ENCODE data around the gene MCTP1. TPM values are rescaled to one million over a fixed set of nuclear protein-coding genes. Genes with fewer than 3 reads are reported as not detected.

Gene MCTP1
- total RNA-seq, 1 experiment from 2014 or later: 7.5 TPM

GRCh38 chr5:94769996-94770395, 514.9 kb downstream of the MCTP1 start:
- Histone ChIP-seq H3K4me3 (ENCODE audit: low read length) (no peak overlapping the region), H3K9me2 (replicated peaks; ENCODE audit: low read length) (no peaks in the 10 kb centered on the region), H3K27me3 (ENCODE audit: low read length) (no peaks in the 10 kb centered on the region), H3K9me3 (ENCODE audit: low read length) (no peaks in the 10 kb centered on the region), H3K79me2 (ENCODE audit: low read length) (no peaks in the 10 kb centered on the region), H3K4me1 (ENCODE audit: insufficient read depth, low read length) (no peaks in the 10 kb centered on the region), H3K27ac (ENCODE audit: low read length) (no peak overlapping the region), H3K4me2 (ENCODE audit: low read length) (no peak overlapping the region), H2AFZ (ENCODE audit: low read length) (no peak overlapping the region), H4K20me1 (ENCODE audit: low read length) (no peaks in the 10 kb centered on the region), H3K9ac (ENCODE audit: low read length) (no peak overlapping the region), H3F3A (ENCODE audit: low read length, unreplicated experiment) (no peaks in the 10 kb centered on the region), H3K36me3 (ENCODE audit: low read depth, low read length) (no peaks in the 10 kb centered on the region)
- ChIA-PET CTCF (no interaction called here), POLR2A (ENCODE audit: unreplicated experiment) (no interaction called here)
- intact Hi-C loops (cut with micrococcal nuclease): no loop called here
- BruUV-seq (replicated peaks): no TSS peak
- no peak for ATAC-seq
- TF ChIP-seq EZH2phosphoT487 (IDR thresholded peaks at IDR 0.05; ENCODE audit: borderline replicate concordance, low read length) (no peak), EZH2 (IDR thresholded peaks at IDR 0.05; ENCODE audit: low read length, unreplicated experiment) (no peak)
- TF ChIP-seq, protein P1, sequence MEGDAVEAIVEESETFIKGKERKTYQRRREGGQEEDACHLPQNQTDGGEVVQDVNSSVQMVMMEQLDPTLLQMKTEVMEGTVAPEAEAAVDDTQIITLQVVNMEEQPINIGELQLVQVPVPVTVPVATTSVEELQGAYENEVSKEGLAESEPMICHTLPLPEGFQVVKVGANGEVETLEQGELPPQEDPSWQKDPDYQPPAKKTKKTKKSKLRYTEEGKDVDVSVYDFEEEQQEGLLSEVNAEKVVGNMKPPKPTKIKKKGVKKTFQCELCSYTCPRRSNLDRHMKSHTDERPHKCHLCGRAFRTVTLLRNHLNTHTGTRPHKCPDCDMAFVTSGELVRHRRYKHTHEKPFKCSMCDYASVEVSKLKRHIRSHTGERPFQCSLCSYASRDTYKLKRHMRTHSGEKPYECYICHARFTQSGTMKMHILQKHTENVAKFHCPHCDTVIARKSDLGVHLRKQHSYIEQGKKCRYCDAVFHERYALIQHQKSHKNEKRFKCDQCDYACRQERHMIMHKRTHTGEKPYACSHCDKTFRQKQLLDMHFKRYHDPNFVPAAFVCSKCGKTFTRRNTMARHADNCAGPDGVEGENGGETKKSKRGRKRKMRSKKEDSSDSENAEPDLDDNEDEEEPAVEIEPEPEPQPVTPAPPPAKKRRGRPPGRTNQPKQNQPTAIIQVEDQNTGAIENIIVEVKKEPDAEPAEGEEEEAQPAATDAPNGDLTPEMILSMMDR (conservative IDR thresholded peaks at IDR 0.05; ENCODE audit: low read depth, low read length): no peak
- no peak for DNase-seq

GRCh38 chr5:94761786-94762185, 523.1 kb downstream of the MCTP1 start:
- Histone ChIP-seq H3K36me3 (ENCODE audit: low read depth, low read length) (no peaks in the 10 kb centered on the region), H3K4me2 (ENCODE audit: low read length) (no peak overlapping the region), H4K20me1 (ENCODE audit: low read length) (no peaks in the 10 kb centered on the region), H3K27me3 (ENCODE audit: low read length) (no peaks in the 10 kb centered on the region), H3K27ac (ENCODE audit: low read length) (no peak overlapping the region), H3K4me3 (ENCODE audit: low read length) (no peak overlapping the region), H3F3A (ENCODE audit: low read length, unreplicated experiment) (no peaks in the 10 kb centered on the region), H3K9me2 (replicated peaks; ENCODE audit: low read length) (no peaks in the 10 kb centered on the region), H3K79me2 (ENCODE audit: low read length) (no peaks in the 10 kb centered on the region), H3K9ac (ENCODE audit: low read length) (no peak overlapping the region), H2AFZ (ENCODE audit: low read length) (no peak overlapping the region), H3K4me1 (ENCODE audit: insufficient read depth, low read length) (no peaks in the 10 kb centered on the region), H3K9me3 (ENCODE audit: low read length) (no peaks in the 10 kb centered on the region)
- TF ChIP-seq EZH2 (IDR thresholded peaks at IDR 0.05; ENCODE audit: low read length, unreplicated experiment) (no peak), EZH2phosphoT487 (IDR thresholded peaks at IDR 0.05; ENCODE audit: borderline replicate concordance, low read length) (no peak)
- TF ChIP-seq, protein P1 (conservative IDR thresholded peaks at IDR 0.05; ENCODE audit: low read depth, low read length): no peak
- no peak for ATAC-seq
- POLR2A ChIA-PET (ENCODE audit: unreplicated experiment): no interaction called here
- BruUV-seq (replicated peaks): no TSS peak
- CTCF ChIA-PET: no interaction called here
- no peak for DNase-seq
- intact Hi-C loops (cut with micrococcal nuclease): no loop called here

DNA sequence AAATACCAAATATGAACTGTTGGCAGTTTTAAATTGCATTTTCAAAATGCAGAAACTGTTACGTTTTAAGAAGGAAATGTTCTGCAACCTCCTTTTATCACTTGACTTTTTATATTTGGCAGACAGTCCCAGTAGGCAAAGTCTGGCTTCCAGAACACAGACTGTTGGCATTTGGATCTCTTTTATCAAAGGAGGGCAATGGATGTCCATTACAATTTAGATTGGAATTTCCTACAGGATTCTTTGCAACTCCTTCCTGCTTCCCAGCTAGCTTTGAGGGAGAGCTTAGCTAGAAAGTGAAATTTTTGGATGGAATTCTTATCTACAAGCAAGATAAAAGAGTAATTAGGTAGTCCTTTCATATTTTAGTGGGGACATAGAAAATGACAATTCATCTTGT, 523.8 kb downstream of the MCTP1 start:
- H3K27ac ChIP-seq (ENCODE audit: low read length): no peak overlapping the region
- intact Hi-C loops (cut with micrococcal nuclease): no loop called here
- no peaks in the 10 kb centered on the region for H3K4me1 ChIP-seq (ENCODE audit: insufficient read depth, low read length)
- H3F3A ChIP-seq (ENCODE audit: low read length, unreplicated experiment): no peaks in the 10 kb centered on the region
- no peak for TF ChIP-seq EZH2 (IDR thresholded peaks at IDR 0.05; ENCODE audit: low read length, unreplicated experiment)
- no peak for TF ChIP-seq EZH2phosphoT487 (IDR thresholded peaks at IDR 0.05; ENCODE audit: borderline replicate concordance, low read length)
- TF ChIP-seq, protein P1 (conservative IDR thresholded peaks at IDR 0.05; ENCODE audit: low read depth, low read length): no peak
- BruUV-seq (replicated peaks): no TSS peak
- no peaks in the 10 kb centered on the region for H3K27me3 ChIP-seq (ENCODE audit: low read length)
- no peaks in the 10 kb centered on the region for H3K36me3 ChIP-seq (ENCODE audit: low read depth, low read length)
- no peak for DNase-seq
- H3K4me2 ChIP-seq (ENCODE audit: low read length): no peak overlapping the region
- no peaks in the 10 kb centered on the region for H3K9me2 ChIP-seq (replicated peaks; ENCODE audit: low read length)
- no peaks in the 10 kb centered on the region for H3K79me2 ChIP-seq (ENCODE audit: low read length)
- no peak overlapping the region for H3K4me3 ChIP-seq (ENCODE audit: low read length)
- POLR2A ChIA-PET (ENCODE audit: unreplicated experiment): no interaction called here
- H3K9me3 ChIP-seq (ENCODE audit: low read length): no peaks in the 10 kb centered on the region
- no peak overlapping the region for H2AFZ ChIP-seq (ENCODE audit: low read length)
- no peaks in the 10 kb centered on the region for H4K20me1 ChIP-seq (ENCODE audit: low read length)
- CTCF ChIA-PET: no interaction called here
- no peak for ATAC-seq
- H3K9ac ChIP-seq (ENCODE audit: low read length): no peak overlapping the region
